GM23248 (cell line): ENCODE data around the gene HMCN1. TPM values are rescaled to one million over a fixed set of nuclear protein-coding genes. Genes with fewer than 3 reads are reported as not detected.

Source experiments
- DNase-seq: peaks from one replicate; pipeline ENCODE4 v3.0.0-alpha.2; 2015
- H2AFZ ChIP-seq: fragments of 200-600 bp; sonication (generic); 2 replicates; pipeline ENCODE4 v1.6.1; 2016; ENCODE audit warnings: antibody characterized with exemption
- H3F3A ChIP-seq: fragments of 200-600 bp; sonication (generic); 2 replicates; pipeline ENCODE4 v1.6.1; 2016; ENCODE audit warnings: mild to moderate bottlenecking, antibody characterized with exemption, mixed run types; ENCODE audit not compliant: insufficient read depth
- H3K27ac ChIP-seq: fragments of 200-600 bp; sonication (generic); 2 replicates; pipeline ENCODE4 v1.5.1; 2016; ENCODE audit warnings: mild to moderate bottlenecking
- H3K27me3 ChIP-seq: fragments of 200-600 bp; sonication (generic); replicated peaks from 2 replicates; pipeline ENCODE4 v1.6.1; 2016; ENCODE audit warnings: mild to moderate bottlenecking; ENCODE audit not compliant: insufficient read depth
- H3K36me3 ChIP-seq: fragments of 200-600 bp; sonication (generic); 2 replicates; pipeline ENCODE4 v1.6.1; 2016; ENCODE audit warnings: low read depth, mild to moderate bottlenecking
- H3K4me1 ChIP-seq: fragments of 200-600 bp; sonication (generic); 2 replicates; pipeline ENCODE4 v1.6.1; 2016; ENCODE audit warnings: mild to moderate bottlenecking; ENCODE audit not compliant: insufficient read depth
- H3K4me2 ChIP-seq: fragments of 200-600 bp; sonication (generic); one replicate; pipeline ENCODE4 v1.6.1; 2016; ENCODE audit warnings: mild to moderate bottlenecking; ENCODE audit not compliant: unreplicated experiment
- H3K4me3 ChIP-seq: fragments of 200-600 bp; sonication (generic); 2 replicates; pipeline ENCODE4 v1.5.1; 2016; ENCODE audit warnings: mild to moderate bottlenecking
- H3K79me2 ChIP-seq: fragments of 200-600 bp; sonication (generic); 2 replicates; pipeline ENCODE4 v1.6.1; 2016; ENCODE audit warnings: mild to moderate bottlenecking; ENCODE audit not compliant: insufficient read depth
- H3K9ac ChIP-seq: fragments of 200-600 bp; sonication (generic); 2 replicates; pipeline ENCODE4 v1.6.1; 2016; ENCODE audit warnings: mild to moderate bottlenecking
- H3K9me2 ChIP-seq: fragments of 200-600 bp; sonication (generic); 2 replicates; pipeline ENCODE4 v1.6.1; 2016; ENCODE audit warnings: mixed run types, mild to moderate bottlenecking, moderate library complexity; ENCODE audit not compliant: insufficient read depth
- H3K9me3 ChIP-seq: fragments of 200-600 bp; sonication (generic); one replicate; pipeline ENCODE4 v1.6.1; 2017; ENCODE audit warnings: low read depth
- H4K20me1 ChIP-seq: fragments of 200-600 bp; sonication (generic); 2 replicates; pipeline ENCODE4 v1.6.0; 2016; ENCODE audit not compliant: insufficient read depth
- EZH2 ChIP-seq: fragments of 200-600 bp; sonication (generic); IDR thresholded peaks from 2 replicates; pipeline ENCODE4 v1.6.1; 2018; ENCODE audit warnings: antibody characterized with exemption, mild to moderate bottlenecking; ENCODE audit not compliant: insufficient read depth, poor library complexity, severe bottlenecking
- EZH2phosphoT487 ChIP-seq: fragments of 200-600 bp; sonication (generic); IDR thresholded peaks from 2 replicates; pipeline ENCODE4 v1.6.1; 2018; ENCODE audit warnings: antibody characterized with exemption, moderate library complexity, mild to moderate bottlenecking, low read depth; ENCODE audit not compliant: insufficient read depth
- WGBS, 2 experiments: methylation state at CpG; one replicate each; pipeline ENCODE4 v1.1.6; 2015 to 2017; ENCODE audit warnings: low lambda C conversion rate in 2 of 2, low coverage in 1 of 2; ENCODE audit errors: missing lambda C conversion rate in 2 of 2; 5-methylcytosine and 5-hydroxymethylcytosine counted together
- in situ Hi-C: fragments of 300-500 bp; cut with MboI; formaldehyde crosslinking; loops from 2 replicates; pipeline ENCODE4 v1.15.0; 2020
- polyA plus RNA-seq: library from polyadenylated mRNA; unstranded; fragments of >200 nt; fragmentation: Nextera tagmentation; extraction: Ambion mirVana; gene quantifications from 2 replicates; pipeline ENCODE4 v1.2.1, GENCODE V29; 2016
- total RNA-seq: library from RNA; depleted of rRNA; stranded (reverse); fragments of >200 nt; shearing (Covaris generic); gene quantifications from 2 replicates; pipeline ENCODE4 v1.2.3, GENCODE V29; 2014

The HMCN1 gene
- total and polyA plus RNA-seq, 2 experiments from 2014 or later, result 1.8 to 5.2 TPM

- in situ Hi-C loops, result no loop called here
Measured at GRCh38 chr1:185929776-185930175, 195.6 kb downstream of the HMCN1 start.

GRCh38 chr1:185931438-185931837 lies 197.2 kb downstream of the HMCN1 start:
- in situ Hi-C loops, result no loop called here
- Histone ChIP-seq H3K9me3 (no peaks in the 10 kb centered on the region), H3K27ac (no peak overlapping the region)

More at GRCh38 chr1:185929776-185930175, 195.6 kb downstream of the HMCN1 start:
- DNase-seq, result peak; percentile 25
- Histone ChIP-seq H3K36me3 (no peaks in the 10 kb centered on the region), H3K4me1 (peaks cover 6% of the 10 kb centered on the region; the same call in 1 of the 2 replicates), H3K27me3 (no peaks in the 10 kb centered on the region), H3K4me2 (no peak overlapping the region), H3K9me2 (no peaks in the 10 kb centered on the region), H3K4me3 (no peak overlapping the region), H3F3A (peaks cover 6% of the 10 kb centered on the region; the same call in 1 of the 2 replicates), H3K27ac (no peak overlapping the region), H3K79me2 (no peaks in the 10 kb centered on the region), H2AFZ (0 out of 2 replicates have a peak overlapping the region, but pooled peaks have one; percentile 17), H4K20me1 (no peaks in the 10 kb centered on the region), H3K9ac (no peak overlapping the region), H3K9me3 (no peaks in the 10 kb centered on the region)
- 10 to 28% methylated on average over 1 of the region's 1 CpG for WGBS, 2 experiments
- TF ChIP-seq EZH2 (no peak), EZH2phosphoT487 (no peak)

GRCh38 chr1:185933580-185933979 lies 199.4 kb downstream of the HMCN1 start:
- H3K27me3 ChIP-seq, result no peaks in the 10 kb centered on the region
- H3K4me1 ChIP-seq, result peaks cover 6% of the 10 kb centered on the region; the same call in 1 of the 2 replicates
- WGBS, 2 experiments, result 93 to 97% methylated on average over 4 of the region's 4 CpGs
- peaks cover 11% of the 10 kb centered on the region for H3F3A ChIP-seq
- no peaks in the 10 kb centered on the region for H4K20me1 ChIP-seq
- no peak for TF ChIP-seq EZH2phosphoT487
- TF ChIP-seq EZH2, result no peak
- DNase-seq, result no peak
- H3K9me2 ChIP-seq, result no peaks in the 10 kb centered on the region
- H3K4me2 ChIP-seq, result no peak overlapping the region
- no peaks in the 10 kb centered on the region for H3K79me2 ChIP-seq
- H2AFZ ChIP-seq, result no peak overlapping the region
- H3K9ac ChIP-seq, result no peak overlapping the region
- H3K9me3 ChIP-seq, result no peaks in the 10 kb centered on the region
- H3K4me3 ChIP-seq, result no peak overlapping the region
- H3K36me3 ChIP-seq, result no peaks in the 10 kb centered on the region
- in situ Hi-C loops, result no loop called here
- no peak overlapping the region for H3K27ac ChIP-seq

More at GRCh38 chr1:185931438-185931837, 197.2 kb downstream of the HMCN1 start:
- DNase-seq, result no peak
- H3K27me3 ChIP-seq, result no peaks in the 10 kb centered on the region
- H3K4me1 ChIP-seq, result peaks cover 6% of the 10 kb centered on the region; the same call in 1 of the 2 replicates
- no peaks in the 10 kb centered on the region for H4K20me1 ChIP-seq
- H3F3A ChIP-seq, result peaks cover 11% of the 10 kb centered on the region
- H3K9me2 ChIP-seq, result no peaks in the 10 kb centered on the region
- no peak overlapping the region for H3K4me3 ChIP-seq
- no peak overlapping the region for H3K9ac ChIP-seq
- no peaks in the 10 kb centered on the region for H3K36me3 ChIP-seq
- H3K4me2 ChIP-seq, result no peak overlapping the region
- no peaks in the 10 kb centered on the region for H3K79me2 ChIP-seq
- WGBS, 2 experiments, result 93 to 100% methylated on average over 2 of the region's 2 CpGs
- H2AFZ ChIP-seq, result no peak overlapping the region
- TF ChIP-seq EZH2phosphoT487 (no peak), EZH2 (no peak)

DNA sequence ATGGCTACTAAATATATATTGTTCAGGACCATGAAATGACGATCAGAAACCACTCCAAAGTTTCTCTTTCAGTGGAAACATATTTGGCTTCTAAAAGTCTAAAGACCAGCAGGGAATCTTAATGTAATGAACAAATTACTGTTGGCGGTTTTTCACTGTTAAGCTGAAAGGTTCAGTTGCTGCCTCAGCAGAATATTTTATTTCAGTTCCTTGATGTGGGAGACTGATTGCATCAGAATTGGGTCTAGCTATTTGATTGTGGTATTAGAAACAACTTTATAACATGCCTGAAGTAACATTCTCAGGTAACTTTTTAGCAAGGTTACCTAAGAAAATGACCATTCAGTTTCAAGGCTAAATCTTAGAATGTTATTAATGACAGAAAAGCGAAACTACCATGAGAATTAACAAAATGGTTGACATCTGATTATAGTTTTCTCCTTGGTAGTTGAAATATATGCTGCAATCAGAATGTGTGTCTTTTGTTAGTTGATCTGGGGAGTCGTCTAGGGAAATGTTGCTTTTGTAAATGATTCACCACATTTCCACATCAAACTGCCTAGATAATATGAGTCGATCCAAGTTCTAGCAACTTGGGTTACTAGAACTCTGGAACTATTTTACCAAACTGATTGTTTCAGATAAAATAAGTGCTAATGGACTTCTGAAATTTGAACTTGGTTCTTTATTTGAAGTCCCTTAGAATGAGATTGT lies 200.4 kb downstream of the HMCN1 start:
- no peaks in the 10 kb centered on the region for H3K9me2 ChIP-seq
- H3K4me3 ChIP-seq, result 0 out of 2 replicates have a peak overlapping the region, but pooled peaks have one; percentile 21
- no peaks in the 10 kb centered on the region for H3K36me3 ChIP-seq
- H3K9me3 ChIP-seq, result no peaks in the 10 kb centered on the region
- peak overlapping the region; percentile 39 for H3K4me2 ChIP-seq
- TF ChIP-seq EZH2phosphoT487 (no peak), EZH2 (no peak)
- in situ Hi-C loops, result no loop called here
- peak overlapping the region; percentile 52 for H2AFZ ChIP-seq
- H3K9ac ChIP-seq, result 0 out of 2 replicates have a peak overlapping the region, but pooled peaks have one; percentile 6
- no peaks in the 10 kb centered on the region for H4K20me1 ChIP-seq
- peak; percentile 82 for DNase-seq
- peaks cover 6% of the 10 kb centered on the region; the same call in 1 of the 2 replicates for H3K4me1 ChIP-seq
- H3F3A ChIP-seq, result peaks cover 11% of the 10 kb centered on the region
- H3K27ac ChIP-seq, result peak overlapping the region; percentile 42
- no peaks in the 10 kb centered on the region for H3K79me2 ChIP-seq
- WGBS, 2 experiments, result 53 to 59% methylated on average over 5 of the region's 5 CpGs
- no peaks in the 10 kb centered on the region for H3K27me3 ChIP-seq
